Endometrium (tissue), 2 donors: ENCODE measurements around the gene TGFBR3.

Experiments used
- FAIRE-seq: peaks from 2 replicates; lab custom pipeline; 2012; peaks lifted over from hg19 to GRCh38; lab: Jason Lieb, UNC
- donor health status: control.
- donor health status: control.

TGFBR3 gene

GRCh38 chr1:91885716-91886506 lies at the start of gene TGFBR3:
Gene TGFBR3 (minus strand): TSS chr1:91886151. CDS start chr1:91861531, 24,620 bp downstream.
- no peak for FAIRE-seq

GRCh38 chr1:91929250-91929649 lies 43.3 kb upstream of the TGFBR3 start:
- FAIRE-seq = peak; percentile 29

GRCh38 chr1:91928026-91928425 lies 42.1 kb upstream of the TGFBR3 start:
- FAIRE-seq = no peak

GRCh38 chr1:91925644-91926435 lies 39.9 kb upstream of the TGFBR3 start:
- FAIRE-seq = no peak

- FAIRE-seq = no peak
Observed at GRCh38 chr1:91924146-91924545, 38.2 kb upstream of the TGFBR3 start.

GRCh38 chr1:91919962-91920361 lies 34.0 kb upstream of the TGFBR3 start:
- FAIRE-seq = no peak

GRCh38 chr1:91916811-91917460 lies 31.0 kb upstream of the TGFBR3 start:
- no peak for FAIRE-seq

- FAIRE-seq = no peak
Observed at GRCh38 chr1:91916046-91916445, 30.1 kb upstream of the TGFBR3 start.

GRCh38 chr1:91913018-91913417 lies 27.1 kb upstream of the TGFBR3 start:
- FAIRE-seq = no peak

GRCh38 chr1:91912266-91912665 lies 26.3 kb upstream of the TGFBR3 start:
- no peak for FAIRE-seq

GRCh38 chr1:91901231-91901630 lies 15.3 kb upstream of the TGFBR3 start:
- FAIRE-seq = no peak

GRCh38 chr1:91900562-91900961 lies 14.6 kb upstream of the TGFBR3 start:
- FAIRE-seq = no peak

GRCh38 chr1:91897016-91897415 lies 11.1 kb upstream of the TGFBR3 start:
- no peak for FAIRE-seq

GRCh38 chr1:91895832-91896556 lies 10.0 kb upstream of the TGFBR3 start:
- no peak for FAIRE-seq

- FAIRE-seq = no peak
Observed at GRCh38 chr1:91894036-91894761, 8.2 kb upstream of the TGFBR3 start.

GRCh38 chr1:91891969-91892368 lies 6.0 kb upstream of the TGFBR3 start:
- no peak for FAIRE-seq

- FAIRE-seq = peak; percentile 18
Observed at GRCh38 chr1:91891454-91891853, 5.5 kb upstream of the TGFBR3 start.

GRCh38 chr1:91889717-91890459 lies 3.9 kb upstream of the TGFBR3 start:
- no peak for FAIRE-seq

GRCh38 chr1:91885213-91885715 lies 687 bp downstream of the TGFBR3 start:
- no peak for FAIRE-seq

- no peak for FAIRE-seq
Observed at GRCh38 chr1:91884459-91885212, 1.3 kb downstream of the TGFBR3 start.
